ENCODE results near the gene CCDC8.
A peak's percentile ranks its signal among the peaks of the same experiment; 100 is the strongest.
"Not testable (repeated sequence)": the region's sequence is repeated elsewhere in the genome, so short reads cannot be mapped to it uniquely, and the experiment has no call there.

The CCDC8 gene

GRCh38 chr19:46428239-46429135 lies 15.1 kb upstream of the CCDC8 start, which contains the start of gene PNMA8C:
PNMA8C (minus strand) TSS chr19:46428936; CDS start chr19:46428359, 577 bp downstream.
- peak in 1 of 2 donors; percentile 20 for DNase-seq (ENCODE audit: low read depth in 1 of 2, low spot score in 1 of 2)

- no peak for DNase-seq (ENCODE audit: low read depth in 1 of 2, low spot score in 1 of 2)
These were observed 14.2 kb upstream of the CCDC8 start for GRCh38 chr19:46427518-46428045.

- DNase-seq (ENCODE audit: low read depth in 1 of 2, low spot score in 1 of 2) = no peak
These were observed 13.3 kb upstream of the CCDC8 start for GRCh38 chr19:46426506-46427162.

GRCh38 chr19:46426035-46426505 lies 12.7 kb upstream of the CCDC8 start:
- DNase-seq (ENCODE audit: low read depth in 1 of 2, low spot score in 1 of 2) = no peak

GRCh38 chr19:46423188-46423587 lies 9.8 kb upstream of the CCDC8 start:
- DNase-seq (ENCODE audit: low read depth in 1 of 2, low spot score in 1 of 2) = no peak

- DNase-seq (ENCODE audit: low read depth in 1 of 2, low spot score in 1 of 2) = no peak
These were observed 9.0 kb upstream of the CCDC8 start for GRCh38 chr19:46422344-46422743.

GRCh38 chr19:46420056-46420455 lies 6.7 kb upstream of the CCDC8 start:
- no peak for DNase-seq (ENCODE audit: low read depth in 1 of 2, low spot score in 1 of 2)

GRCh38 chr19:46415804-46416709 lies 2.7 kb upstream of the CCDC8 start:
- not testable (repeated sequence) for DNase-seq (ENCODE audit: low read depth in 1 of 2, low spot score in 1 of 2)

GRCh38 chr19:46414899-46415298 lies 1.5 kb upstream of the CCDC8 start:
- DNase-seq (ENCODE audit: low read depth in 1 of 2, low spot score in 1 of 2) = not testable (repeated sequence)

- no peak for DNase-seq (ENCODE audit: low read depth in 1 of 2, low spot score in 1 of 2)
These were observed 608 bp downstream of the CCDC8 start for GRCh38 chr19:46412650-46413261.

GRCh38 chr19:46411925-46412649 lies 1.3 kb downstream of the CCDC8 start:
- DNase-seq (ENCODE audit: low read depth in 1 of 2, low spot score in 1 of 2) = no peak

- DNase-seq (ENCODE audit: low read depth in 1 of 2, low spot score in 1 of 2) = no peak
These were observed 2.1 kb downstream of the CCDC8 start for GRCh38 chr19:46411088-46411924.

GRCh38 chr19:46410205-46411087 lies 2.9 kb downstream of the CCDC8 start:
- DNase-seq (ENCODE audit: low read depth in 1 of 2, low spot score in 1 of 2) = no peak

GRCh38 chr19:46409191-46409590 lies 4.2 kb downstream of the CCDC8 start:
- no peak for DNase-seq (ENCODE audit: low read depth in 1 of 2, low spot score in 1 of 2)

GRCh38 chr19:46408664-46409039 lies 4.7 kb downstream of the CCDC8 start:
- DNase-seq (ENCODE audit: low read depth in 1 of 2, low spot score in 1 of 2) = no peak

GRCh38 chr19:46407856-46408663 lies 5.3 kb downstream of the CCDC8 start:
- DNase-seq (ENCODE audit: low read depth in 1 of 2, low spot score in 1 of 2) = no peak

- DNase-seq (ENCODE audit: low read depth in 1 of 2, low spot score in 1 of 2) = no peak
These were observed 6.4 kb downstream of the CCDC8 start for GRCh38 chr19:46406976-46407375.

Data from stimulated activated CD4-positive, alpha-beta T cell treated with anti-CD3 and anti-CD28 coated beads, Interleukin-15, amount 100 ng/mL, for 1 hour (primary cell).